IMR-90 (cell line): Measurements from ENCODE around the gene ASNSD1. TPM values are rescaled to one million over a fixed set of nuclear protein-coding genes. Genes with fewer than 3 reads are reported as not detected.
"Not testable (repeated sequence)": the region's sequence is repeated elsewhere in the genome, so short reads cannot be mapped to it uniquely, and the experiment has no call there.

Experiments used
- ATAC-seq: fragments of 200-7000 bp; cut with Tn5 transposase; 2 replicates; pipeline ENCODE4 v1.9.1; 2020; ENCODE audit warnings: low read depth, mild to moderate bottlenecking, moderate library complexity
- BruUV-seq: library from RNA; stranded (reverse); fragments of 400-500 nt; replicated peaks from 2 replicates; lab custom pipeline; 2021; lab: Mats Ljungman, UMichigan
- CTCF ChIA-PET: fragments of 300-600 bp; formaldehyde crosslinking; extraction: SDS; loops from one replicate; lab custom pipeline; 2021; ENCODE audit warnings: antibody characterized with exemption; lab: Yijun Ruan, JAX
- POLR2A ChIA-PET: fragments of 300-600 bp; sonication (Branson Sonifier 250); formaldehyde crosslinking; loops from one replicate; lab custom pipeline; 2022; ENCODE audit warnings: antibody characterized with exemption; ENCODE audit not compliant: unreplicated experiment; lab: Charles Lee
- DNase-seq: peaks from one replicate; pipeline ENCODE4 v3.0.0; 2013
- H2AFZ ChIP-seq: replicated peaks from 2 replicates; pipeline ENCODE3; 2013; ENCODE audit warnings: low read length, mild to moderate bottlenecking; ENCODE audit not compliant: poor library complexity
- H2AK5ac ChIP-seq: 2 replicates; pipeline ENCODE4 v1.6.1; 2013; ENCODE audit warnings: low read depth, low read length, inconsistent platforms
- H2AK9ac ChIP-seq: replicated peaks from 2 replicates; pipeline ENCODE3; 2013; ENCODE audit warnings: mild to moderate bottlenecking, low read depth, low read length, moderate library complexity; ENCODE audit not compliant: poor library complexity
- H2BK120ac ChIP-seq: 2 replicates; pipeline ENCODE4 v1.6.1; 2013; ENCODE audit warnings: low read depth, low read length, inconsistent platforms
- H2BK15ac ChIP-seq: 3 replicates; pipeline ENCODE4 v1.6.1; 2013; ENCODE audit warnings: low read depth, low read length, inconsistent platforms
- H2BK20ac ChIP-seq: 2 replicates; pipeline ENCODE4 v1.6.1; 2013; ENCODE audit warnings: low read depth, mild to moderate bottlenecking, inconsistent platforms, low read length, moderate library complexity
- H2BK5ac ChIP-seq: 2 replicates; pipeline ENCODE4 v1.6.1; 2013; ENCODE audit warnings: mild to moderate bottlenecking, low read depth, low read length, inconsistent platforms; ENCODE audit not compliant: poor library complexity, severe bottlenecking
- H3K14ac ChIP-seq: replicated peaks from 2 replicates; pipeline ENCODE4 v1.6.1; 2013; ENCODE audit warnings: low read depth, low read length, inconsistent platforms
- H3K18ac ChIP-seq: 2 replicates; pipeline ENCODE4 v1.6.1; 2013; ENCODE audit warnings: low read depth, low read length, control low read depth
- H3K23ac ChIP-seq: 2 replicates; pipeline ENCODE4 v1.6.1; 2013; ENCODE audit warnings: low read depth, low read length, inconsistent platforms
- H3K27ac ChIP-seq: 2 replicates; pipeline ENCODE4 v1.5.1; 2013; ENCODE audit warnings: mild to moderate bottlenecking, control low read depth, low read length; ENCODE audit not compliant: insufficient read depth
- H3K27me3 ChIP-seq: 2 replicates; pipeline ENCODE4 v1.6.1; 2013; ENCODE audit warnings: low read length; ENCODE audit not compliant: control insufficient read depth, insufficient read depth
- H3K36me3 ChIP-seq: 2 replicates; pipeline ENCODE4 v1.6.1; 2013; ENCODE audit warnings: low read length, mixed read lengths; ENCODE audit not compliant: control insufficient read depth, insufficient read depth
- H3K4ac ChIP-seq: 2 replicates; pipeline ENCODE4 v1.6.1; 2013; ENCODE audit warnings: low read depth, low read length, inconsistent platforms
- H3K4me1 ChIP-seq: 2 replicates; pipeline ENCODE4 v1.6.1; 2013; ENCODE audit warnings: low read length, mixed read lengths; ENCODE audit not compliant: control insufficient read depth, insufficient read depth
- H3K4me2 ChIP-seq: 2 replicates; pipeline ENCODE4 v1.6.1; 2013; ENCODE audit warnings: low read depth, mild to moderate bottlenecking, control low read depth, low read length, moderate library complexity
- H3K4me3 ChIP-seq: 2 replicates; pipeline ENCODE4 v1.5.1; 2013; ENCODE audit warnings: low read depth, mild to moderate bottlenecking, control low read depth, low read length, moderate library complexity; ENCODE audit not compliant: insufficient read depth
- H3K56ac ChIP-seq: 2 replicates; pipeline ENCODE4 v1.6.1; 2013; ENCODE audit warnings: low read length, inconsistent platforms; ENCODE audit not compliant: insufficient read depth; ENCODE audit errors: extremely low read depth
- H3K79me1 ChIP-seq, 2 experiments: 2 replicates each; pipeline ENCODE4 v1.6.1; 2013; ENCODE audit warnings: low read length in 2 of 2, inconsistent platforms in 1 of 2, low read depth in 1 of 2
- H3K9ac ChIP-seq: 2 replicates; pipeline ENCODE4 v1.6.1; 2013; ENCODE audit warnings: low read depth, low read length, control low read depth
- H3K9me1 ChIP-seq: 2 replicates; pipeline ENCODE4 v1.6.1; 2013; ENCODE audit warnings: low read length, inconsistent platforms; ENCODE audit not compliant: insufficient read depth
- H3K9me3 ChIP-seq: 2 replicates; pipeline ENCODE4 v1.6.1; 2013; ENCODE audit warnings: low read length; ENCODE audit not compliant: control insufficient read depth, insufficient read depth
- H4K20me1 ChIP-seq: 2 replicates; pipeline ENCODE4 v1.6.1; 2013; ENCODE audit warnings: low read length, inconsistent platforms; ENCODE audit not compliant: insufficient read depth
- H4K5ac ChIP-seq: 2 replicates; pipeline ENCODE4 v1.6.1; 2013; ENCODE audit warnings: mild to moderate bottlenecking, low read depth, low read length, control low read depth
- H4K8ac ChIP-seq, 2 experiments: 2 replicates each; pipeline ENCODE4 v1.6.1; 2013; ENCODE audit warnings: low read depth in 2 of 2, low read length in 2 of 2, control low read depth in 1 of 2, inconsistent platforms in 1 of 2
- H4K91ac ChIP-seq: 2 replicates; pipeline ENCODE4 v1.6.1; 2013; ENCODE audit warnings: low read depth, low read length, inconsistent platforms; ENCODE audit not compliant: insufficient read depth
- MAZ ChIP-seq: IDR thresholded peaks from 2 replicates; pipeline ENCODE4 v1.6.1; 2012; ENCODE audit warnings: low read depth, mild to moderate bottlenecking, low read length, improper control_type of control experiment, moderate library complexity, borderline replicate concordance
- POLR2A ChIP-seq: IDR thresholded peaks from 2 replicates; pipeline ENCODE4 v1.6.1; 2012; ENCODE audit warnings: mild to moderate bottlenecking, low read depth, low read length
- WGBS, 2 experiments: methylation state at CpG; one replicate each; pipeline versions ENCODE4 v1.1.5 to v1.1.7; 2013; ENCODE audit warnings: missing lambda C conversion rate in 2 of 2; ENCODE audit not compliant: insufficient read length in 1 of 2; ENCODE audit errors: extremely low coverage in 2 of 2; 5-methylcytosine and 5-hydroxymethylcytosine counted together
- dilution Hi-C: fragments of 300-500 bp; cut with HindIII; formaldehyde crosslinking; loops from one replicate; pipeline ENCODE4 v1.14.3; 2018; ENCODE audit warnings: low sequenced_read_pairs; ENCODE audit not compliant: unreplicated experiment
- in situ Hi-C: fragments of 300-500 bp; cut with MboI; formaldehyde crosslinking; loops from 3 replicates; pipeline ENCODE4 v1.14.3; 2019; ENCODE audit warnings: low sequenced_read_pairs, inconsistent platforms, mixed read lengths
- intact Hi-C: fragments of 100-400 bp; cut with micrococcal nuclease; formaldehyde crosslinking; loops from 2 replicates; pipeline ENCODE4 v1.10.0; 2022
- polyA plus RNA-seq, 3 experiments: library from polyadenylated mRNA; depleted of rRNA; stranded (reverse); fragments of >200 nt; gene quantifications; 2 replicates each; pipeline ENCODE4 v1.2.3, GENCODE V29; 2012; ENCODE audit warnings: low replicate concordance in 1 of 3
- total RNA-seq: library from RNA; depleted of rRNA; stranded (reverse); fragments of >200 nt; gene quantifications from 2 replicates; pipeline ENCODE4 v1.2.3, GENCODE V29; 2012
- TF ChIP-seq, protein P1 (sequence below): conservative IDR thresholded peaks from 2 replicates; pipeline ENCODE4 v1.5.1; 2012; ENCODE audit warnings: mild to moderate bottlenecking, low read depth, low read length, improper control_type of control experiment

Gene ASNSD1
- total and polyA plus RNA-seq, 2 of the 4 experiments (the other 2 are of a cell fraction): 29.1 to 35.7 TPM

GRCh38 chr2:189662669-189663226 lies 1.5 kb downstream of the ASNSD1 start:
- Histone ChIP-seq H3K56ac (no peak overlapping the region), H4K5ac (no peak overlapping the region), H2AK5ac (no peak overlapping the region), H3K27ac (no peak overlapping the region), H3K27me3 (no peaks in the 10 kb centered on the region; the same call in 1 of the 2 replicates), H3K4me2 (peak overlapping the region; percentile 95), H4K91ac (no peak overlapping the region), H2AK9ac (no peak overlapping the region), H3K4me3 (peak overlapping the region; percentile 80; the same call in 1 of the 2 replicates), H3K4ac (no peak overlapping the region), H3K23ac (peak overlapping the region; percentile 74; the same call in 1 of the 2 replicates), H2BK15ac (no peak overlapping the region), H3K9me1 (peaks cover 2% of the 10 kb centered on the region; the same call in 1 of the 2 replicates), H2AFZ (no peak overlapping the region), H3K9me3 (no peaks in the 10 kb centered on the region), H2BK5ac (no peak overlapping the region), H3K9ac (no peak overlapping the region), H4K20me1 (no peaks in the 10 kb centered on the region), H3K18ac (no peak overlapping the region), H2BK20ac (no peak overlapping the region), H4K8ac (no peak overlapping the region), H3K36me3 (peaks cover 9% of the 10 kb centered on the region), H2BK120ac (no peak overlapping the region), H3K14ac (no peak overlapping the region), H3K4me1 (peaks cover 4% of the 10 kb centered on the region; the same call in 1 of the 2 replicates), H3K79me1 (peaks cover 14 to 34% of the 10 kb centered on the region in 2 experiments)
- intact Hi-C loops: loop anchor here (5.0 kb wide), 1 partner anchor 410 kb away; no protein-coding TSS in a partner anchor
- BruUV-seq: no TSS peak
- no CpG with 5 or more reads among the region's 5 CpGs for WGBS, 2 experiments
- TF ChIP-seq MAZ (no peak), POLR2A (no peak)
- TF ChIP-seq, protein P1, sequence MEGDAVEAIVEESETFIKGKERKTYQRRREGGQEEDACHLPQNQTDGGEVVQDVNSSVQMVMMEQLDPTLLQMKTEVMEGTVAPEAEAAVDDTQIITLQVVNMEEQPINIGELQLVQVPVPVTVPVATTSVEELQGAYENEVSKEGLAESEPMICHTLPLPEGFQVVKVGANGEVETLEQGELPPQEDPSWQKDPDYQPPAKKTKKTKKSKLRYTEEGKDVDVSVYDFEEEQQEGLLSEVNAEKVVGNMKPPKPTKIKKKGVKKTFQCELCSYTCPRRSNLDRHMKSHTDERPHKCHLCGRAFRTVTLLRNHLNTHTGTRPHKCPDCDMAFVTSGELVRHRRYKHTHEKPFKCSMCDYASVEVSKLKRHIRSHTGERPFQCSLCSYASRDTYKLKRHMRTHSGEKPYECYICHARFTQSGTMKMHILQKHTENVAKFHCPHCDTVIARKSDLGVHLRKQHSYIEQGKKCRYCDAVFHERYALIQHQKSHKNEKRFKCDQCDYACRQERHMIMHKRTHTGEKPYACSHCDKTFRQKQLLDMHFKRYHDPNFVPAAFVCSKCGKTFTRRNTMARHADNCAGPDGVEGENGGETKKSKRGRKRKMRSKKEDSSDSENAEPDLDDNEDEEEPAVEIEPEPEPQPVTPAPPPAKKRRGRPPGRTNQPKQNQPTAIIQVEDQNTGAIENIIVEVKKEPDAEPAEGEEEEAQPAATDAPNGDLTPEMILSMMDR: no peak
- dilution Hi-C loops: no loop called here
- no peak for ATAC-seq
- POLR2A ChIA-PET: no interaction called here
- in situ Hi-C loops: no loop called here
- CTCF ChIA-PET: interaction anchor here (0.6 to 1.0 kb wide), 2 partner anchors 88 to 491 kb away, joined by 3 to 4 read pairs; no protein-coding TSS in a partner anchor
- no peak for DNase-seq

GRCh38 chr2:189663319-189663718 lies 2.1 kb downstream of the ASNSD1 start:
- H4K91ac ChIP-seq, H2BK5ac ChIP-seq, H4K20me1 ChIP-seq, BruUV-seq, H3K56ac ChIP-seq, H4K8ac ChIP-seq, H3K4me1 ChIP-seq, in situ Hi-C loops, ATAC-seq, H3K23ac ChIP-seq, H2AFZ ChIP-seq, H2BK20ac ChIP-seq, H2AK5ac ChIP-seq, H3K4ac ChIP-seq, H2BK120ac ChIP-seq, POLR2A ChIA-PET, dilution Hi-C loops, H3K14ac ChIP-seq, H4K5ac ChIP-seq, H3K18ac ChIP-seq, H2BK15ac ChIP-seq, H3K27me3 ChIP-seq, H3K27ac ChIP-seq, H3K4me2 ChIP-seq, H3K9ac ChIP-seq, H3K9me3 ChIP-seq, H3K9me1 ChIP-seq, DNase-seq, H2AK9ac ChIP-seq, H3K4me3 ChIP-seq: not testable (repeated sequence)
- no CpG with 5 or more reads among the region's 12 CpGs for WGBS, 2 experiments
- intact Hi-C loops: loop anchor here (5.0 kb wide), 1 partner anchor 409 kb away; no protein-coding TSS in a partner anchor
- peaks cover 12% of the 10 kb centered on the region for H3K36me3 ChIP-seq
- peaks cover 14 to 34% of the 10 kb centered on the region in 2 experiments for H3K79me1 ChIP-seq
- CTCF ChIA-PET: interaction anchor here (0.6 to 1.8 kb wide), 3 partner anchors 10 to 491 kb away, joined by 3 to 9 read pairs (median 4); no protein-coding TSS in a partner anchor
